Measurements from ENCODE around the gene GMDS. TPM values are rescaled to one million over a fixed set of nuclear protein-coding genes. Genes with fewer than 3 reads are reported as not detected.

The GMDS gene
- total RNA-seq, 1 experiment from 2014 or later, result 35.0 TPM

DNA sequence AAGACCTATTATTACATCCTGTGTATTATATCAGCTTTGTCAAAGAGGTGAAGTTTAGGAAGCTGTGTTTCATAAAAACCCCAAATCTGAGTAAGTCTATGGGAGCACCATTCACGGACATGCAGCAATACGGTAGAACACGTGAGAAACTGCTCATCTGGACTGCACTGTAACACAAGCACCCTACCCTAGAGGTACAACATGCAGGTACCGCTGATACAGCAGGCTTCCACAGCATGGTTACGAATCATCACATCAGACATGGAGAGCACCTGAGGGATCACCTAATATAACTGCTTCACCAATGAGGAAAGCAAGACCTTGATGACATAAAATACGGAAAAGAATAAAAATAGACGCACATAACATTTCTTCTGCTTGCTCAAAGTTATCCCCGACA lies 96.7 kb downstream of the GMDS start:
- no peak for ATAC-seq
- no peaks in the 10 kb centered on the region; the same call in 1 of the 2 replicates for H3K9me3 Mint-ChIP-seq

More for the DNA sequence above, 96.7 kb downstream of the GMDS start:
- H3K4me3 Mint-ChIP-seq, result no peak overlapping the region
- no peak overlapping the region for H3K27ac Mint-ChIP-seq
- TF ChIP-seq, protein P1, sequence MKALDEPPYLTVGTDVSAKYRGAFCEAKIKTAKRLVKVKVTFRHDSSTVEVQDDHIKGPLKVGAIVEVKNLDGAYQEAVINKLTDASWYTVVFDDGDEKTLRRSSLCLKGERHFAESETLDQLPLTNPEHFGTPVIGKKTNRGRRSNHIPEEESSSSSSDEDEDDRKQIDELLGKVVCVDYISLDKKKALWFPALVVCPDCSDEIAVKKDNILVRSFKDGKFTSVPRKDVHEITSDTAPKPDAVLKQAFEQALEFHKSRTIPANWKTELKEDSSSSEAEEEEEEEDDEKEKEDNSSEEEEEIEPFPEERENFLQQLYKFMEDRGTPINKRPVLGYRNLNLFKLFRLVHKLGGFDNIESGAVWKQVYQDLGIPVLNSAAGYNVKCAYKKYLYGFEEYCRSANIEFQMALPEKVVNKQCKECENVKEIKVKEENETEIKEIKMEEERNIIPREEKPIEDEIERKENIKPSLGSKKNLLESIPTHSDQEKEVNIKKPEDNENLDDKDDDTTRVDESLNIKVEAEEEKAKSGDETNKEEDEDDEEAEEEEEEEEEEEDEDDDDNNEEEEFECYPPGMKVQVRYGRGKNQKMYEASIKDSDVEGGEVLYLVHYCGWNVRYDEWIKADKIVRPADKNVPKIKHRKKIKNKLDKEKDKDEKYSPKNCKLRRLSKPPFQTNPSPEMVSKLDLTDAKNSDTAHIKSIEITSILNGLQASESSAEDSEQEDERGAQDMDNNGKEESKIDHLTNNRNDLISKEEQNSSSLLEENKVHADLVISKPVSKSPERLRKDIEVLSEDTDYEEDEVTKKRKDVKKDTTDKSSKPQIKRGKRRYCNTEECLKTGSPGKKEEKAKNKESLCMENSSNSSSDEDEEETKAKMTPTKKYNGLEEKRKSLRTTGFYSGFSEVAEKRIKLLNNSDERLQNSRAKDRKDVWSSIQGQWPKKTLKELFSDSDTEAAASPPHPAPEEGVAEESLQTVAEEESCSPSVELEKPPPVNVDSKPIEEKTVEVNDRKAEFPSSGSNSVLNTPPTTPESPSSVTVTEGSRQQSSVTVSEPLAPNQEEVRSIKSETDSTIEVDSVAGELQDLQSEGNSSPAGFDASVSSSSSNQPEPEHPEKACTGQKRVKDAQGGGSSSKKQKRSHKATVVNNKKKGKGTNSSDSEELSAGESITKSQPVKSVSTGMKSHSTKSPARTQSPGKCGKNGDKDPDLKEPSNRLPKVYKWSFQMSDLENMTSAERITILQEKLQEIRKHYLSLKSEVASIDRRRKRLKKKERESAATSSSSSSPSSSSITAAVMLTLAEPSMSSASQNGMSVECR (CRISPR knock-in tag; IDR thresholded peaks at IDR 0.05; ENCODE audit: borderline replicate concordance), result no peak
- TF ChIP-seq, protein P2, sequence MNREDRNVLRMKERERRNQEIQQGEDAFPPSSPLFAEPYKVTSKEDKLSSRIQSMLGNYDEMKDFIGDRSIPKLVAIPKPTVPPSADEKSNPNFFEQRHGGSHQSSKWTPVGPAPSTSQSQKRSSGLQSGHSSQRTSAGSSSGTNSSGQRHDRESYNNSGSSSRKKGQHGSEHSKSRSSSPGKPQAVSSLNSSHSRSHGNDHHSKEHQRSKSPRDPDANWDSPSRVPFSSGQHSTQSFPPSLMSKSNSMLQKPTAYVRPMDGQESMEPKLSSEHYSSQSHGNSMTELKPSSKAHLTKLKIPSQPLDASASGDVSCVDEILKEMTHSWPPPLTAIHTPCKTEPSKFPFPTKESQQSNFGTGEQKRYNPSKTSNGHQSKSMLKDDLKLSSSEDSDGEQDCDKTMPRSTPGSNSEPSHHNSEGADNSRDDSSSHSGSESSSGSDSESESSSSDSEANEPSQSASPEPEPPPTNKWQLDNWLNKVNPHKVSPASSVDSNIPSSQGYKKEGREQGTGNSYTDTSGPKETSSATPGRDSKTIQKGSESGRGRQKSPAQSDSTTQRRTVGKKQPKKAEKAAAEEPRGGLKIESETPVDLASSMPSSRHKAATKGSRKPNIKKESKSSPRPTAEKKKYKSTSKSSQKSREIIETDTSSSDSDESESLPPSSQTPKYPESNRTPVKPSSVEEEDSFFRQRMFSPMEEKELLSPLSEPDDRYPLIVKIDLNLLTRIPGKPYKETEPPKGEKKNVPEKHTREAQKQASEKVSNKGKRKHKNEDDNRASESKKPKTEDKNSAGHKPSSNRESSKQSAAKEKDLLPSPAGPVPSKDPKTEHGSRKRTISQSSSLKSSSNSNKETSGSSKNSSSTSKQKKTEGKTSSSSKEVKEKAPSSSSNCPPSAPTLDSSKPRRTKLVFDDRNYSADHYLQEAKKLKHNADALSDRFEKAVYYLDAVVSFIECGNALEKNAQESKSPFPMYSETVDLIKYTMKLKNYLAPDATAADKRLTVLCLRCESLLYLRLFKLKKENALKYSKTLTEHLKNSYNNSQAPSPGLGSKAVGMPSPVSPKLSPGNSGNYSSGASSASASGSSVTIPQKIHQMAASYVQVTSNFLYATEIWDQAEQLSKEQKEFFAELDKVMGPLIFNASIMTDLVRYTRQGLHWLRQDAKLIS (CRISPR knock-in tag; IDR thresholded peaks at IDR 0.05; ENCODE audit: borderline replicate concordance), result no peak
- no peak for TF ChIP-seq ZNF423 (CRISPR knock-in tag; IDR thresholded peaks at IDR 0.05)
- TF ChIP-seq ZNF138 (CRISPR knock-in tag; conservative IDR thresholded peaks at IDR 0.05), result no peak
- no peak for TF ChIP-seq NFYB (CRISPR knock-in tag; conservative IDR thresholded peaks at IDR 0.05; ENCODE audit: low read depth)
- TF ChIP-seq SMAD3 (CRISPR knock-in tag; IDR thresholded peaks at IDR 0.05; ENCODE audit: borderline replicate concordance), result no peak
- no peak for TF ChIP-seq RELA (CRISPR knock-in tag; IDR thresholded peaks at IDR 0.05; ENCODE audit: borderline replicate concordance)
- TF ChIP-seq, protein P3, sequence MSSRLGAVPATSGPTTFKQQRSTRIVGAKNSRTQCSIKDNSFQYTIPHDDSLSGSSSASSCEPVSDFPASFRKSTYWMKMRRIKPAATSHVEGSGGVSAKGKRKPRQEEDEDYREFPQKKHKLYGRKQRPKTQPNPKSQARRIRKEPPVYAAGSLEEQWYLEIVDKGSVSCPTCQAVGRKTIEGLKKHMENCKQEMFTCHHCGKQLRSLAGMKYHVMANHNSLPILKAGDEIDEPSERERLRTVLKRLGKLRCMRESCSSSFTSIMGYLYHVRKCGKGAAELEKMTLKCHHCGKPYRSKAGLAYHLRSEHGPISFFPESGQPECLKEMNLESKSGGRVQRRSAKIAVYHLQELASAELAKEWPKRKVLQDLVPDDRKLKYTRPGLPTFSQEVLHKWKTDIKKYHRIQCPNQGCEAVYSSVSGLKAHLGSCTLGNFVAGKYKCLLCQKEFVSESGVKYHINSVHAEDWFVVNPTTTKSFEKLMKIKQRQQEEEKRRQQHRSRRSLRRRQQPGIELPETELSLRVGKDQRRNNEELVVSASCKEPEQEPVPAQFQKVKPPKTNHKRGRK (CRISPR knock-in tag; IDR thresholded peaks at IDR 0.05; ENCODE audit: borderline replicate concordance), result no peak
- TF ChIP-seq ZBTB21 (CRISPR knock-in tag; IDR thresholded peaks at IDR 0.05; ENCODE audit: borderline replicate concordance), result no peak
- TF ChIP-seq, protein P4, sequence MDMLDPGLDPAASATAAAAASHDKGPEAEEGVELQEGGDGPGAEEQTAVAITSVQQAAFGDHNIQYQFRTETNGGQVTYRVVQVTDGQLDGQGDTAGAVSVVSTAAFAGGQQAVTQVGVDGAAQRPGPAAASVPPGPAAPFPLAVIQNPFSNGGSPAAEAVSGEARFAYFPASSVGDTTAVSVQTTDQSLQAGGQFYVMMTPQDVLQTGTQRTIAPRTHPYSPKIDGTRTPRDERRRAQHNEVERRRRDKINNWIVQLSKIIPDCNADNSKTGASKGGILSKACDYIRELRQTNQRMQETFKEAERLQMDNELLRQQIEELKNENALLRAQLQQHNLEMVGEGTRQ (CRISPR knock-in tag; IDR thresholded peaks at IDR 0.05), result no peak
- no peak for TF ChIP-seq SOX15 (CRISPR knock-in tag; IDR thresholded peaks at IDR 0.05)
- no peak for TF ChIP-seq SMAD4 (CRISPR knock-in tag; IDR thresholded peaks at IDR 0.05)
- TF ChIP-seq, protein P5, sequence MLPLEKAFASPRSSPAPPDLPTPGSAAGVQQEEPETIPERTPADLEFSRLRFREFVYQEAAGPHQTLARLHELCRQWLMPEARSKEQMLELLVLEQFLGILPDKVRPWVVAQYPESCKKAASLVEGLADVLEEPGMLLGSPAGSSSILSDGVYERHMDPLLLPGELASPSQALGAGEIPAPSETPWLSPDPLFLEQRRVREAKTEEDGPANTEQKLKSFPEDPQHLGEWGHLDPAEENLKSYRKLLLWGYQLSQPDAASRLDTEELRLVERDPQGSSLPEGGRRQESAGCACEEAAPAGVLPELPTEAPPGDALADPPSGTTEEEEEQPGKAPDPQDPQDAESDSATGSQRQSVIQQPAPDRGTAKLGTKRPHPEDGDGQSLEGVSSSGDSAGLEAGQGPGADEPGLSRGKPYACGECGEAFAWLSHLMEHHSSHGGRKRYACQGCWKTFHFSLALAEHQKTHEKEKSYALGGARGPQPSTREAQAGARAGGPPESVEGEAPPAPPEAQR (CRISPR knock-in tag; IDR thresholded peaks at IDR 0.05), result no peak
- TF ChIP-seq FOXJ3 (CRISPR knock-in tag; IDR thresholded peaks at IDR 0.05; ENCODE audit: borderline replicate concordance), result no peak
- no peak for TF ChIP-seq PRRX2 (CRISPR knock-in tag; IDR thresholded peaks at IDR 0.05)
- TF ChIP-seq, protein P6, sequence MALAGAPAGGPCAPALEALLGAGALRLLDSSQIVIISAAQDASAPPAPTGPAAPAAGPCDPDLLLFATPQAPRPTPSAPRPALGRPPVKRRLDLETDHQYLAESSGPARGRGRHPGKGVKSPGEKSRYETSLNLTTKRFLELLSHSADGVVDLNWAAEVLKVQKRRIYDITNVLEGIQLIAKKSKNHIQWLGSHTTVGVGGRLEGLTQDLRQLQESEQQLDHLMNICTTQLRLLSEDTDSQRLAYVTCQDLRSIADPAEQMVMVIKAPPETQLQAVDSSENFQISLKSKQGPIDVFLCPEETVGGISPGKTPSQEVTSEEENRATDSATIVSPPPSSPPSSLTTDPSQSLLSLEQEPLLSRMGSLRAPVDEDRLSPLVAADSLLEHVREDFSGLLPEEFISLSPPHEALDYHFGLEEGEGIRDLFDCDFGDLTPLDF (CRISPR knock-in tag; IDR thresholded peaks at IDR 0.05), result no peak
- POLR2A ChIA-PET, result no interaction called here
- H3K27me3 Mint-ChIP-seq (ENCODE audit: low read depth), result no peaks in the 10 kb centered on the region
- H3K4me1 Mint-ChIP-seq, result no peaks in the 10 kb centered on the region
- no peak for DNase-seq (ENCODE audit: low spot score)
- H3K36me3 Mint-ChIP-seq, result no peaks in the 10 kb centered on the region
- CTCF ChIA-PET, result interaction anchor here (2.3 kb wide), 1 partner anchor 10 kb away, joined by 10 read pairs; no protein-coding TSS in a partner anchor

All from WTC11 (cell line).